Hematopoietic multipotent progenitor cell treated with erythropoietin and hydrocortisone succinate and interleukin-3 and kit ligand, for 15 days (in vitro differentiated cells): ENCODE results near the gene ANKFY1.
"Not testable (repeated sequence)": the region's sequence is repeated elsewhere in the genome, so short reads cannot be mapped to it uniquely, and the experiment has no call there.

Source experiments
- DNase-seq: peaks from one replicate; pipeline ENCODE4 v3.0.0-alpha.2; 2015; ENCODE audit warnings: low spot score

Gene ANKFY1

GRCh38 chr17:4215882-4216570 lies 47.8 kb downstream of the ANKFY1 start:
- no peak for DNase-seq

- no peak for DNase-seq
Measured at GRCh38 chr17:4214157-4214556, 49.6 kb downstream of the ANKFY1 start.

- DNase-seq = no peak
Measured at GRCh38 chr17:4209611-4210010, 54.2 kb downstream of the ANKFY1 start.

- DNase-seq = no peak
Measured at GRCh38 chr17:4208238-4208637, 55.5 kb downstream of the ANKFY1 start.

GRCh38 chr17:4206962-4207361 lies 56.8 kb downstream of the ANKFY1 start:
- DNase-seq = no peak

GRCh38 chr17:4205917-4206316 lies 57.9 kb downstream of the ANKFY1 start:
- DNase-seq = no peak

- DNase-seq = no peak
Measured at GRCh38 chr17:4204710-4205173, 59.0 kb downstream of the ANKFY1 start.

GRCh38 chr17:4204190-4204589 lies 59.6 kb downstream of the ANKFY1 start:
- DNase-seq = no peak

GRCh38 chr17:4201226-4201625 lies 62.6 kb downstream of the ANKFY1 start:
- no peak for DNase-seq

- DNase-seq = peak; percentile 59
Measured at GRCh38 chr17:4199818-4200402, 63.9 kb downstream of the ANKFY1 start.

GRCh38 chr17:4198995-4199394 lies 64.8 kb downstream of the ANKFY1 start:
- no peak for DNase-seq

GRCh38 chr17:4195306-4195705 lies 68.5 kb downstream of the ANKFY1 start:
- DNase-seq = no peak

GRCh38 chr17:4194796-4195195 lies 69.0 kb downstream of the ANKFY1 start:
- no peak for DNase-seq

- not testable (repeated sequence) for DNase-seq
Measured at GRCh38 chr17:4190791-4191190, 73.0 kb downstream of the ANKFY1 start.

GRCh38 chr17:4189280-4189679 lies 74.5 kb downstream of the ANKFY1 start:
- no peak for DNase-seq

GRCh38 chr17:4188076-4188475 lies 75.7 kb downstream of the ANKFY1 start:
- no peak for DNase-seq

- no peak for DNase-seq
Measured at GRCh38 chr17:4187076-4187475, 76.7 kb downstream of the ANKFY1 start.

GRCh38 chr17:4186357-4186881 lies 77.4 kb downstream of the ANKFY1 start:
- DNase-seq = no peak

GRCh38 chr17:4185656-4186055 lies 78.1 kb downstream of the ANKFY1 start:
- no peak for DNase-seq

GRCh38 chr17:4184811-4185210 lies 79.0 kb downstream of the ANKFY1 start:
- no peak for DNase-seq

GRCh38 chr17:4182043-4182442 lies 81.7 kb downstream of the ANKFY1 start:
- no peak for DNase-seq

- DNase-seq = no peak
Measured at GRCh38 chr17:4180791-4181190, 83.0 kb downstream of the ANKFY1 start.

GRCh38 chr17:4179071-4179470 lies 84.7 kb downstream of the ANKFY1 start:
- no peak for DNase-seq

GRCh38 chr17:4178651-4179050 lies 85.1 kb downstream of the ANKFY1 start:
- DNase-seq = no peak
